Panc1 (cell line): ENCODE data around the gene MADCAM1. TPM values are rescaled to one million over a fixed set of nuclear protein-coding genes. Genes with fewer than 3 reads are reported as not detected.

Source experiments
- ATAC-seq: fragments of 200-7000 bp; cut with Tn5 transposase; 2 replicates; pipeline ENCODE4 v1.9.1; 2020; ENCODE audit warnings: mild to moderate bottlenecking, moderate library complexity
- BruUV-seq: library from RNA; stranded (reverse); fragments of 400-500 nt; replicated peaks from 2 replicates; lab custom pipeline; 2021; lab: Mats Ljungman, UMichigan
- CTCF ChIA-PET: fragments of 300-600 bp; sonication (Branson Sonifier 250); formaldehyde crosslinking; loops from one replicate; lab custom pipeline; 2022; ENCODE audit warnings: antibody characterized with exemption; lab: Charles Lee
- POLR2A ChIA-PET: fragments of 300-600 bp; sonication (Branson Sonifier 250); formaldehyde crosslinking; loops from one replicate; lab custom pipeline; 2022; ENCODE audit warnings: antibody characterized with exemption; lab: Charles Lee
- DNase-seq: peaks from one replicate; pipeline ENCODE4 v3.0.0-alpha.2; 2010; ENCODE audit warnings: low read depth, low spot score
- H3K27ac ChIP-seq: 2 replicates; pipeline ENCODE4 v1.5.1; 2011; ENCODE audit warnings: mild to moderate bottlenecking, low read length, inconsistent platforms
- H3K27me3 ChIP-seq: fragments of 200-500 bp; sonication (Bioruptor generic); 2 replicates; pipeline ENCODE4 v1.6.0; 2014; ENCODE audit warnings: low read length, inconsistent platforms; ENCODE audit not compliant: control insufficient read depth, insufficient read depth
- H3K36me3 ChIP-seq: fragments of 200-500 bp; sonication (Bioruptor generic); 2 replicates; pipeline ENCODE4 v1.5.1; 2014; ENCODE audit warnings: inconsistent platforms, mild to moderate bottlenecking, low read length, moderate library complexity; ENCODE audit not compliant: control insufficient read depth, insufficient read depth
- H3K4me1 ChIP-seq: 2 replicates; pipeline ENCODE4 v1.5.1; 2011; ENCODE audit warnings: inconsistent platforms, mild to moderate bottlenecking, low read length, moderate library complexity; ENCODE audit not compliant: control insufficient read depth, insufficient read depth
- H3K4me3 ChIP-seq, 2 experiments: 2 replicates each; pipeline ENCODE4 v1.5.1; 2011 to 2012; ENCODE audit warnings: low read depth in 2 of 2, low read length in 2 of 2, mild to moderate bottlenecking in 2 of 2, inconsistent platforms in 1 of 2, moderate library complexity in 1 of 2
- H3K9me3 ChIP-seq: fragments of 200-500 bp; sonication (Bioruptor generic); 2 replicates; pipeline ENCODE4 v1.5.1; 2014; ENCODE audit warnings: low read depth, mild to moderate bottlenecking, inconsistent platforms, low read length, moderate library complexity; ENCODE audit not compliant: control insufficient read depth, insufficient read depth
- POLR2AphosphoS5 ChIP-seq: IDR thresholded peaks from 2 replicates; pipeline ENCODE4 v1.6.1; 2012; ENCODE audit warnings: mild to moderate bottlenecking, low read depth, low read length, moderate library complexity
- SIN3A ChIP-seq: IDR thresholded peaks from 2 replicates; pipeline ENCODE4 v1.6.1; 2012; ENCODE audit warnings: low read depth, mild to moderate bottlenecking, low read length, moderate library complexity, borderline replicate concordance; ENCODE audit not compliant: insufficient read depth
- TCF7L2 ChIP-seq: IDR thresholded peaks from 2 replicates; pipeline ENCODE4 v1.6.1; 2011; ENCODE audit warnings: mild to moderate bottlenecking, low read depth, low read length, inconsistent platforms
- in situ Hi-C: cut with HindIII; loops from 2 replicates; pipeline ENCODE4 v1.10.0; 2016; ENCODE audit warnings: low sequenced_read_pairs, low pct_unique_long_range_greater_than_20kb
- intact Hi-C: fragments of 100-400 bp; cut with micrococcal nuclease; formaldehyde crosslinking; loops from one replicate; pipeline ENCODE4 v1.10.0; 2022; ENCODE audit not compliant: unreplicated experiment
- total RNA-seq: library from RNA; stranded (reverse); gene quantifications from one replicate; pipeline ENCODE4 v1.2.1, GENCODE V29; 2021; ENCODE audit not compliant: unreplicated experiment
- TF ChIP-seq, protein P1 (sequence below): fragments of 450-650 bp; IDR thresholded peaks from 2 replicates; pipeline ENCODE4 v1.5.1; 2017; ENCODE audit warnings: mild to moderate bottlenecking
- TF ChIP-seq, protein P2 (sequence below), 2 experiments: IDR thresholded peaks; 2 replicates each; pipeline ENCODE4 v1.6.1; 2011 to 2012; ENCODE audit warnings: low read depth in 2 of 2, control low read depth in 1 of 2, low read length in 1 of 2, mild to moderate bottlenecking in 1 of 2, moderate library complexity in 1 of 2; ENCODE audit not compliant: insufficient read depth in 1 of 2

The MADCAM1 gene
- total RNA-seq, 1 experiment from 2014 or later, result 0.54 TPM

DNA sequence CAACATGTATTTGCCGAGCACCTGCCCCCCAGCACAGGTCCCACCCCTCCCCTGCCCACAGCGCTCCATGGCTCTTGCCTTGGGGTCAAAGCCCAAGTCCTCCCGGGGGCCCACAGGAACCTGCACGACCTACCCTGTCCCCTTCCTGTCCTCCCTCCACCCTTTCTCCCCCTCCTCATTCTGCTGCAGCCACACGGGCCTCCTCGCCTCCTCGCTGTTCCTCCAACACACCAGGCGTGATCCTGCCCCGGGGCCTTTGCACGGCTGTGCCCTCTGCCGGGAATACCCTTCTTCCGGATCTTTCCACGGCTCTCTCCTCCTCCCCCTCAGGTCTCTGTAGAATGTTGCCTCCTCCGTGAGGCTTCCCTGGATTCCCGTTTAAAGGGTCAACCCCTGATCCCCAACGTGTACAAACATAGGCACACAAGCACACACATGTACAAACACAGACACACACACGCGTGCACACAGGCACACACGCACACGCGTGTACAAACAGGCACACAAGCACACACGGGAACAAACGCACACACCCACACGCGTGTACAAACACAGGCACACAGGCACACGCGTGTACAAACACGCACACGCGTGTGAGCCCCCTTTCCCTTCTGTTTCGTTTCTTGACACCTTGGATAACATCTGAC, 2.8 kb downstream of the MADCAM1 start:
- no peaks in the 10 kb centered on the region for H3K9me3 ChIP-seq
- TF ChIP-seq, protein P1, sequence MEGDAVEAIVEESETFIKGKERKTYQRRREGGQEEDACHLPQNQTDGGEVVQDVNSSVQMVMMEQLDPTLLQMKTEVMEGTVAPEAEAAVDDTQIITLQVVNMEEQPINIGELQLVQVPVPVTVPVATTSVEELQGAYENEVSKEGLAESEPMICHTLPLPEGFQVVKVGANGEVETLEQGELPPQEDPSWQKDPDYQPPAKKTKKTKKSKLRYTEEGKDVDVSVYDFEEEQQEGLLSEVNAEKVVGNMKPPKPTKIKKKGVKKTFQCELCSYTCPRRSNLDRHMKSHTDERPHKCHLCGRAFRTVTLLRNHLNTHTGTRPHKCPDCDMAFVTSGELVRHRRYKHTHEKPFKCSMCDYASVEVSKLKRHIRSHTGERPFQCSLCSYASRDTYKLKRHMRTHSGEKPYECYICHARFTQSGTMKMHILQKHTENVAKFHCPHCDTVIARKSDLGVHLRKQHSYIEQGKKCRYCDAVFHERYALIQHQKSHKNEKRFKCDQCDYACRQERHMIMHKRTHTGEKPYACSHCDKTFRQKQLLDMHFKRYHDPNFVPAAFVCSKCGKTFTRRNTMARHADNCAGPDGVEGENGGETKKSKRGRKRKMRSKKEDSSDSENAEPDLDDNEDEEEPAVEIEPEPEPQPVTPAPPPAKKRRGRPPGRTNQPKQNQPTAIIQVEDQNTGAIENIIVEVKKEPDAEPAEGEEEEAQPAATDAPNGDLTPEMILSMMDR, result no peak
- TF ChIP-seq SIN3A, result no peak
- TF ChIP-seq, protein P2, sequence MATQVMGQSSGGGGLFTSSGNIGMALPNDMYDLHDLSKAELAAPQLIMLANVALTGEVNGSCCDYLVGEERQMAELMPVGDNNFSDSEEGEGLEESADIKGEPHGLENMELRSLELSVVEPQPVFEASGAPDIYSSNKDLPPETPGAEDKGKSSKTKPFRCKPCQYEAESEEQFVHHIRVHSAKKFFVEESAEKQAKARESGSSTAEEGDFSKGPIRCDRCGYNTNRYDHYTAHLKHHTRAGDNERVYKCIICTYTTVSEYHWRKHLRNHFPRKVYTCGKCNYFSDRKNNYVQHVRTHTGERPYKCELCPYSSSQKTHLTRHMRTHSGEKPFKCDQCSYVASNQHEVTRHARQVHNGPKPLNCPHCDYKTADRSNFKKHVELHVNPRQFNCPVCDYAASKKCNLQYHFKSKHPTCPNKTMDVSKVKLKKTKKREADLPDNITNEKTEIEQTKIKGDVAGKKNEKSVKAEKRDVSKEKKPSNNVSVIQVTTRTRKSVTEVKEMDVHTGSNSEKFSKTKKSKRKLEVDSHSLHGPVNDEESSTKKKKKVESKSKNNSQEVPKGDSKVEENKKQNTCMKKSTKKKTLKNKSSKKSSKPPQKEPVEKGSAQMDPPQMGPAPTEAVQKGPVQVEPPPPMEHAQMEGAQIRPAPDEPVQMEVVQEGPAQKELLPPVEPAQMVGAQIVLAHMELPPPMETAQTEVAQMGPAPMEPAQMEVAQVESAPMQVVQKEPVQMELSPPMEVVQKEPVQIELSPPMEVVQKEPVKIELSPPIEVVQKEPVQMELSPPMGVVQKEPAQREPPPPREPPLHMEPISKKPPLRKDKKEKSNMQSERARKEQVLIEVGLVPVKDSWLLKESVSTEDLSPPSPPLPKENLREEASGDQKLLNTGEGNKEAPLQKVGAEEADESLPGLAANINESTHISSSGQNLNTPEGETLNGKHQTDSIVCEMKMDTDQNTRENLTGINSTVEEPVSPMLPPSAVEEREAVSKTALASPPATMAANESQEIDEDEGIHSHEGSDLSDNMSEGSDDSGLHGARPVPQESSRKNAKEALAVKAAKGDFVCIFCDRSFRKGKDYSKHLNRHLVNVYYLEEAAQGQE (IDR thresholded peaks at IDR 0.05; ENCODE audit: insufficient read depth in 1 of 2, low read depth in 2 of 2, low read length in 1 of 2), result no peak
- TF ChIP-seq TCF7L2, result no peak
- TF ChIP-seq POLR2AphosphoS5, result no peak
- in situ Hi-C loops (no loop called here), intact Hi-C loops (no loop called here)
- DNase-seq, result no peak
- ChIA-PET CTCF (no interaction called here), POLR2A (no interaction called here)
- no peak for ATAC-seq
- BruUV-seq, result no TSS peak
- no peak overlapping the region for H3K4me3 ChIP-seq
- H3K36me3 ChIP-seq, result no peaks in the 10 kb centered on the region
- peaks cover 5% of the 10 kb centered on the region for H3K4me1 ChIP-seq
- no peak overlapping the region for H3K27ac ChIP-seq
- H3K27me3 ChIP-seq, result no peaks in the 10 kb centered on the region

- H3K27me3 ChIP-seq, result no peaks in the 10 kb centered on the region
- ATAC-seq (no peak), DNase-seq (no peak)
- in situ Hi-C loops (no loop called here), intact Hi-C loops (no loop called here)
- no peak overlapping the region for H3K4me3 ChIP-seq
- no peak overlapping the region for H3K27ac ChIP-seq
- no peaks in the 10 kb centered on the region for H3K9me3 ChIP-seq
- H3K36me3 ChIP-seq, result no peaks in the 10 kb centered on the region
- POLR2A ChIA-PET, result no interaction called here
- TF ChIP-seq POLR2AphosphoS5 (no peak), SIN3A (no peak), TCF7L2 (no peak)
- TF ChIP-seq, protein P2 (IDR thresholded peaks at IDR 0.05; ENCODE audit: insufficient read depth in 1 of 2, low read depth in 2 of 2, low read length in 1 of 2), result no peak
- TF ChIP-seq, protein P1, result no peak
- CTCF ChIA-PET, result no interaction called here
- H3K4me1 ChIP-seq, result peaks cover 3% of the 10 kb centered on the region; the same call in 1 of the 2 replicates
- no TSS peak for BruUV-seq
Observed at GRCh38 chr19:501646-502045, 5.4 kb downstream of the MADCAM1 start.
